ENCODE results near the gene NMB.
"Not testable (repeated sequence)": the region's sequence is repeated elsewhere in the genome, so short reads cannot be mapped to it uniquely, and the experiment has no call there.

NMB gene

GRCh38 chr15:84656972-84657371 lies 1.0 kb downstream of the NMB start:
- no peak for FAIRE-seq
- no peak for DNase-seq (ENCODE audit: low spot score)

GRCh38 chr15:84654689-84655453 lies 3.1 kb downstream of the NMB start:
- FAIRE-seq (no peak), DNase-seq (ENCODE audit: low spot score) (peak; percentile 79)

- FAIRE-seq (peak; percentile 14), DNase-seq (ENCODE audit: low spot score) (peak; percentile 83)
Measured at GRCh38 chr15:84653910-84654688, 3.9 kb downstream of the NMB start, which contains the start of gene WDR73. TSS of gene WDR73 (minus strand) at chr15:84654283. CDS start at chr15:84654274, 9 bp downstream.

- no peak for DNase-seq (ENCODE audit: low spot score)
- FAIRE-seq, result no peak
Measured at GRCh38 chr15:84653584-84653909, 4.5 kb downstream of the NMB start.

GRCh38 chr15:84649706-84650105 lies 8.3 kb downstream of the NMB start:
- no peak for FAIRE-seq
- DNase-seq (ENCODE audit: low spot score), result no peak

GRCh38 chr15:84648539-84648938 lies 9.5 kb downstream of the NMB start:
- DNase-seq (ENCODE audit: low spot score), result no peak
- FAIRE-seq, result no peak

GRCh38 chr15:84647726-84648125 lies 10.3 kb downstream of the NMB start:
- FAIRE-seq, result no peak
- DNase-seq (ENCODE audit: low spot score), result no peak

- DNase-seq (ENCODE audit: low spot score), result no peak
- FAIRE-seq, result no peak
Measured at GRCh38 chr15:84645997-84646396, 12.0 kb downstream of the NMB start.

GRCh38 chr15:84645496-84645895 lies 12.5 kb downstream of the NMB start:
- no peak for DNase-seq (ENCODE audit: low spot score)
- FAIRE-seq, result no peak

- FAIRE-seq, result no peak
- no peak for DNase-seq (ENCODE audit: low spot score)
Measured at GRCh38 chr15:84643838-84644237, 14.2 kb downstream of the NMB start.

GRCh38 chr15:84642640-84643039 lies 15.4 kb downstream of the NMB start:
- not testable (repeated sequence) for DNase-seq (ENCODE audit: low spot score); FAIRE-seq

- FAIRE-seq; DNase-seq (ENCODE audit: low spot score): not testable (repeated sequence)
Measured at GRCh38 chr15:84641871-84642270, 16.1 kb downstream of the NMB start.

- DNase-seq (ENCODE audit: low spot score), result peak; percentile 28
Measured at GRCh38 chr15:84638103-84638502, 19.9 kb downstream of the NMB start.

GRCh38 chr15:84634228-84634837 lies 23.7 kb downstream of the NMB start:
- no peak for DNase-seq (ENCODE audit: low spot score)

More at GRCh38 chr15:84638103-84638502, 19.9 kb downstream of the NMB start:
- no peak for FAIRE-seq

GRCh38 chr15:84633311-84634227 lies 24.4 kb downstream of the NMB start:
- peak; percentile 24 for DNase-seq (ENCODE audit: low spot score)
- no peak for FAIRE-seq

More at GRCh38 chr15:84634228-84634837, 23.7 kb downstream of the NMB start:
- FAIRE-seq, result no peak

GRCh38 chr15:84631706-84632272 lies 26.2 kb downstream of the NMB start:
- no peak for DNase-seq (ENCODE audit: low spot score)
- FAIRE-seq, result no peak

- DNase-seq (ENCODE audit: low spot score), result no peak
- FAIRE-seq, result no peak
Measured at GRCh38 chr15:84629033-84629432, 29.0 kb downstream of the NMB start.

- DNase-seq (ENCODE audit: low spot score) (no peak), FAIRE-seq (no peak)
Measured at GRCh38 chr15:84625123-84625522, 32.9 kb downstream of the NMB start.

- FAIRE-seq, result no peak
- DNase-seq (ENCODE audit: low spot score), result no peak
Measured at GRCh38 chr15:84624359-84624758, 33.6 kb downstream of the NMB start.

- no peak for DNase-seq (ENCODE audit: low spot score)
- FAIRE-seq, result no peak
Measured at GRCh38 chr15:84621358-84621979, 36.5 kb downstream of the NMB start.

All from RCC 7860 (cell line).